ENCODE measurements around the gene NEURL3.
A peak's percentile ranks its signal among the peaks of the same experiment; 100 is the strongest.

The NEURL3 gene

DNA sequence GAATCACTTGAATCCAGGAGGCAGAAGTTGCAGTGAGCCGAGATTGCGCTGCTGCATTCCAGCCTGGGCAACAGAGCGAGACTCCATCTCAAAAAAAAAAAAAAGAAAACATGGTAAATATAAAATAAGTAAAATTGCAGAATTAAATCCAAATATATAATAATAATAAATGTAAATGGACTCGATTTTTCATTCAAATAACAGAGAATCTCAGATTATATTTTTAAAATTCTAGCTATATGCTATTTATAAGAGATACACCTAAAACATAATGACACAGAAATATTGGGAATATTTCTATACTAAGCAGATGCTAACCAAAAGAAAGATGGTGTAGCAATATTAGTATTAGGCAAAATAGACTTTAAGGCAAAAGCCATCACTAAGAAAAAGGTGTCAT is 15.1 kb upstream of the NEURL3 start:
- ATAC-seq (replicated peaks) (no peak), DNase-seq (no peak)
- Mint-ChIP-seq H3K27me3 (no peaks in the 10 kb centered on the region), H3K9me3 (no peaks in the 10 kb centered on the region), H3K36me3 (ENCODE audit: insufficient read depth) (no peaks in the 10 kb centered on the region), H3K27ac (no peak overlapping the region), H3K4me3 (no peak overlapping the region), H3K4me1 (ENCODE audit: low read depth in 2 of 2) (peaks cover 12 to 20% of the 10 kb centered on the region in 2 donors)

DNA sequence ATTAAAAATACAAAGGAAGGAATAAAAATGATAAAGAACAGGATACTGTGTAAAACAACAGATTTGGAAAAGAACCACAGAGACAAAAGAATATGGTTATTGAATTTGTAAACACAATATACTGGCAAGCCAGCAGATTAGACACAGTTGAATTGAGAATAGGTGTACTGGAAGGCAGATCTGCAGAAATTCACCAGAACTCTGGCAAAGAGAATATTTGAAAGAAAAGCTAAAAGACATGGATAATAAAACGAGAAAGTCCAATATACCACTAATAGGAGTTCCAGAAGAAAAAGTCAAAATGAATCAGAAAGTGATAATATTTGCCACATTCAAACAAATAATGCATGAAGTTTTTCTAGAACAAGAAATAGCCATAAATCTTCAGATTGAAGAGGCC is 11.9 kb upstream of the NEURL3 start:
- ATAC-seq (replicated peaks) (no peak), DNase-seq (no peak)
- Mint-ChIP-seq H3K4me1 (ENCODE audit: low read depth in 2 of 2) (no peaks in the 10 kb centered on the region), H3K27ac (no peak overlapping the region), H3K36me3 (ENCODE audit: insufficient read depth) (no peaks in the 10 kb centered on the region), H3K9me3 (no peaks in the 10 kb centered on the region), H3K27me3 (no peaks in the 10 kb centered on the region), H3K4me3 (no peak overlapping the region)

DNA sequence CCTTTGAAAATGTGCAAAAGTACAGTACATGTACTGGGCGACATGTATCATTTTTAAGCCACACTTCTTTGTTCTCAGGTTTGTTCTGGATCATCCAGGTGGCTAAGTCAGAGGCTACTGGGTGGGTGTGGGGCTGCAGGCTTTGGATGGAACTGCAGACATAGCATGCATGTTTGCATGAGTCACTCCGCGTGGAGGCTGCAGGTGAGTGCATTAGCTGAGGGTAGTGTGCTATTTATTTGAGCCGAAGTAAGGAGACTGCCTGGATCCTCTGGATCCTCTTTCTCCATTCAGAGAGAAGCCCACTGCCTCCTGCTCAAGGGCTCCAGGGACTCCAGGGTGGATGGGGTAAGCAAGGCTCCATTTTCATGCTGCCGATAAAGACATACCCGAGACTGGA is 9.4 kb upstream of the NEURL3 start:
- H3K27me3 Mint-ChIP-seq: peaks cover 4 to 21% of the 10 kb centered on the region in 2 donors
- DNase-seq: no peak
- H3K4me1 Mint-ChIP-seq (ENCODE audit: low read depth in 2 of 2): peaks cover 0 to 3% of the 10 kb centered on the region in 2 donors
- H3K27ac Mint-ChIP-seq: no peak overlapping the region
- H3K36me3 Mint-ChIP-seq (ENCODE audit: insufficient read depth): no peaks in the 10 kb centered on the region
- H3K9me3 Mint-ChIP-seq: no peaks in the 10 kb centered on the region
- H3K4me3 Mint-ChIP-seq: no peak overlapping the region
- no peak for ATAC-seq (replicated peaks)

GRCh38 chr2:96512341-96512740 is 7.2 kb upstream of the NEURL3 start:
- Mint-ChIP-seq H3K9me3 (no peaks in the 10 kb centered on the region), H3K27me3 (peaks cover 4 to 31% of the 10 kb centered on the region in 2 donors), H3K36me3 (ENCODE audit: insufficient read depth) (no peaks in the 10 kb centered on the region), H3K4me1 (ENCODE audit: low read depth in 2 of 2) (peaks cover 11% of the 10 kb centered on the region in 2 donors), H3K27ac (no peak overlapping the region), H3K4me3 (no peak overlapping the region)
- DNase-seq (no peak), ATAC-seq (replicated peaks) (no peak)

DNA sequence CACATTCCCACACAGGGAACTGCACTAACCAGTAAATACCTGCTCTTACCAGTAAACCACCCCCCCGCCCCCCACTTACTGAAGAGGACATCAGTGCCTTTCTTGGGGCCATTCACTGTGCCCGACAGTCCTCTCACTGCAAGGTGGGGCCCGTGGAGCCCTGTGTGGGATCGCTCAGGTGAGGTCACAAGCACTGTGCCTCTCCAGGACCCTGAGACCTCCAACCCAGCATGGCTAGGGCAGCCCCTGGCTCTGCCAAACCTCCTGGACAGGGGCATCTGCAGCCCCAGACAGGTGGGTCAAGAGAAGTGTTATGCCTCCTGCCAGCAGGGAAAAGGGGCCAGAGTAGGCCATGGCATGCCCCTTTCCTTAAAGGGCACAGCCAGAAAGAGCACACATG is 6.7 kb upstream of the NEURL3 start:
- no peak for DNase-seq
- Mint-ChIP-seq H3K27ac (no peak overlapping the region), H3K4me3 (no peak overlapping the region)

DNA sequence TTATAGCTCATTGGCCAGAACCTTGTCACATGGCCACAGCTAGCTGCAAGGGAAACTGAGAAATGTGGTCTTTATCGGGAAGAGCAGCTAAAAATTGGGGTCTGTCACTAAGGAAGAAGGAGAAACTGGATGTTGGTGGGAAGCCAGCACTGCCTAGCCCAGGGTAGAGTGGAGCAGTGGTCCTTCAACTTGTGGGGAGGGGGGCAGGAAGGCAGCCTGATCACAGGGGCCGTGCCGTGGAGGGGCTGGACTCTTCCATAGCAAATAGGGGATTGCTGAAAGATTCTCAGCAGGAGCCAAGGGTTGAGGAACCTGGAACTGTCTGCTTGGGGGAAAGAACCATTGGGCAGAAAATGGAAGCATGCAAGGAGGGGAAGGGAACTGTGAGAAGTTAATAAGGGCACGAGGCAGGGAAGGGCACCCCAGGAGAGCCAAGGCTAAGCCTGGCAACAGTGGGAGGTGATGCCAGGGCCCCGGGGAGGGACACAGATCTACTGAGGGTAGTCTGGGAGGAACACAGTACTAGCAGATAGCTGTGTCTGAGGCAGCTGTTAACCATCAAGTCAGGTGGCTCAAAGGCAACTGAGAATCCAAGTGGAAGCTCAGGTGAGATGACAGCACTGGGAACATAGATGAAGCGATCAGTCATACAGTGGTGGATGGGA is 5.9 kb upstream of the NEURL3 start:
- ATAC-seq (replicated peaks): no peak
- Mint-ChIP-seq H3K27ac (peak overlapping the region in 1 of 2 donors; percentile 26), H3K36me3 (ENCODE audit: insufficient read depth) (no peaks in the 10 kb centered on the region), H3K4me3 (no peak overlapping the region), H3K9me3 (no peaks in the 10 kb centered on the region), H3K4me1 (ENCODE audit: low read depth in 2 of 2) (peaks cover 11% of the 10 kb centered on the region in 2 donors), H3K27me3 (peaks cover 4 to 31% of the 10 kb centered on the region in 2 donors)
- DNase-seq: no peak

More for the DNA sequence above, 6.7 kb upstream of the NEURL3 start:
- peaks cover 11% of the 10 kb centered on the region in 2 donors for H3K4me1 Mint-ChIP-seq (ENCODE audit: low read depth in 2 of 2)
- no peaks in the 10 kb centered on the region for H3K9me3 Mint-ChIP-seq
- ATAC-seq (replicated peaks): no peak
- peaks cover 4 to 31% of the 10 kb centered on the region in 2 donors for H3K27me3 Mint-ChIP-seq
- no peaks in the 10 kb centered on the region for H3K36me3 Mint-ChIP-seq (ENCODE audit: insufficient read depth)

DNA sequence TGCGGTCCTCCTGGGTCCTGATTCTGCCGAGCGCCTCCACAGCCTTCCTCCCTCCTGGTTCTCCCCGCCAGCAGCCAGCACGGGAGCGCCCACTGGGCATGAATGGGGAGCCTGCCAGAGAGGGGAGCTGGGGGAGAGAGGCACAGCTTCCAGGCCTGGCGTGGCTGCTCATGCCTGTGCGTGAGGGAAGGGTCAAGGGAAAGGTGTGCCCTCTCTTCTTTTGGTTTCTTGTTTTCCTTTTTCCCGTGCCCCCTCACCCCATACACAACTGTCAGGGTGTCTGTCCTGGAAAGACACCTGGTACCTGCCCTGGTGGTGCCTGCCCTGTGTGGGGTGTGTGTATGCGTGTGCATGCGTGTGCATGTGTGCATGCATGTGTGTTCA is 4.7 kb upstream of the NEURL3 start:
- Mint-ChIP-seq H3K9me3 (no peaks in the 10 kb centered on the region), H3K27me3 (peaks cover 4 to 31% of the 10 kb centered on the region in 2 donors), H3K27ac (peak overlapping the region in 1 of 2 donors; percentile 27), H3K4me1 (ENCODE audit: low read depth in 2 of 2) (peaks cover 11% of the 10 kb centered on the region in 2 donors), H3K4me3 (no peak overlapping the region), H3K36me3 (ENCODE audit: insufficient read depth) (no peaks in the 10 kb centered on the region)
- no peak for ATAC-seq (replicated peaks)
- no peak for DNase-seq

DNA sequence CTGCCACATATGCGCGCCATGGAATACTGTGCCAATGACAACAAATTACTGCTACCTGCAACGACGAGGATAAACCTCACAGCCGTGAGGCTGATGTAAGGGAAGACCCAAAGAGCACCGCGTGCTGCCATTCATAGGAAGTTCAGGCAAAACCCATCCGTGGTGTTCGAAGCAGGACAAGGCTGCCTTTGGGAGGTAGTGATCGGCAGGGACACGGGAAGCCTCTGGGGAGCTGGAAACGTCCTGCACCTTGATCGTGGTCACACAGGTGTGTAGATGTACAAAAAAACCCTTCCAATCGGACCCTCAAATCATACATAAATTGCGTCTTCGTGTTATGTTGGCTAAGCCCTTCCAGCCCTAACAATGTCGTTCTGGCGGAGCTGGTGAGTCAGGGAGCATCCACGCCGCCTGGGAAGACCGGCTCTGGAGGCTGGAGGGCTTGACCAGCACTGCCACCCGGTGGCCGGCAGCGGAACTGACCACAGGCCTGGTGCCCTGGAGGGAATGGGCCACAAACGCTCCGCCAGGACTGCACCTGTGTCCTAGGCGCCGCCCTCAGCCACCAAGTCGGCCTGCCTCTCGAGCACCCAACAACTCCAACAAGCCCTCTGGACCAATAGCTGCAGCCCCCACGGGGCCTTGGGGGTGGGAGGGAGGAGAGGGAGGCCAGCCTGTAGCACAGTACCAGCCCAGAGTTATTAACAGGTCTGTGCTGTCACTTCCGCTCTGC is 4.1 kb upstream of the NEURL3 start:
- Mint-ChIP-seq H3K4me1 (ENCODE audit: low read depth in 2 of 2) (peaks cover 11% of the 10 kb centered on the region in 2 donors), H3K9me3 (no peaks in the 10 kb centered on the region), H3K27ac (peak overlapping the region in 1 of 2 donors; percentile 27), H3K27me3 (peaks cover 4 to 31% of the 10 kb centered on the region in 2 donors), H3K4me3 (peak overlapping the region in 1 of 2 donors; percentile 27), H3K36me3 (ENCODE audit: insufficient read depth) (no peaks in the 10 kb centered on the region)
- DNase-seq: peak; percentile 37 to 43 (median 41)
- ATAC-seq (replicated peaks): peak; percentile 13

- peaks cover 4 to 31% of the 10 kb centered on the region in 2 donors for H3K27me3 Mint-ChIP-seq
- H3K4me3 Mint-ChIP-seq: peak overlapping the region in 1 of 2 donors; percentile 27
- no peaks in the 10 kb centered on the region for H3K36me3 Mint-ChIP-seq (ENCODE audit: insufficient read depth)
- H3K4me1 Mint-ChIP-seq (ENCODE audit: low read depth in 2 of 2): peaks cover 11% of the 10 kb centered on the region in 2 donors
- ATAC-seq (replicated peaks) (no peak), DNase-seq (no peak)
- peak overlapping the region in 1 of 2 donors; percentile 27 for H3K27ac Mint-ChIP-seq
- no peaks in the 10 kb centered on the region for H3K9me3 Mint-ChIP-seq
These were observed 3.5 kb upstream of the NEURL3 start for GRCh38 chr2:96508521-96509113.

DNA sequence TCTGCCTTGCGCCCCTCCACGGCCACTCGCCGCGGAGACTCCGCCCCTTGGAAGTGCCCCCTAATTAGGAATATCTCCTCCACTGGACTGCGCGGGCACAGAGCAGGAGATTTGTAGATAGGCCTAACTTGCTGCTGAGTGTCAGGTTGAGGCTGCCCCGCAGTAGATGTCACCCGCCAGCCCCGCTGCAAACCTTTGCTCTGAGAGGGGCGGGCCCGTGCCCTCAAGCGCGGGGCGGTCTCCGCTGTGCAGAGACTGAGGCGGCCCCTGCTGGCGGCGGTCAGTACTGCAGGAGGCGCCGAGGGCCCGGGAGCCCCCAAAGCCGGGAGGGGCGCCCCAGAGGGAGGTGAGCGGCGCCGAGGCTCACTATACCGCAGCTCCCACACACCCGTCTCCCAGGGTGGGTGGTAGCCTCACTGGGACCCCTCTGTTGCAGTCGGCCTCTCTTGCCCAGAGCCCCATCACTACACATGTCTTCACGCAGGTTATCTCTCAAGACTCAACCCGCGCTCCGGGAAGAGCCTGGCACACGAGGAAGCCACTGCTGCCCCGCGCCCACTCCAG is 2.9 kb upstream of the NEURL3 start:
- peak; percentile 98 for ATAC-seq (replicated peaks)
- Mint-ChIP-seq H3K9me3 (no peaks in the 10 kb centered on the region), H3K4me3 (peak overlapping the region; percentile 48 to 54), H3K36me3 (ENCODE audit: insufficient read depth) (no peaks in the 10 kb centered on the region), H3K27me3 (peaks cover 4 to 31% of the 10 kb centered on the region in 2 donors), H3K4me1 (ENCODE audit: low read depth in 2 of 2) (peaks cover 11% of the 10 kb centered on the region in 2 donors), H3K27ac (no peak overlapping the region)
- peak; percentile 91 to 95 (median 93) for DNase-seq

DNA sequence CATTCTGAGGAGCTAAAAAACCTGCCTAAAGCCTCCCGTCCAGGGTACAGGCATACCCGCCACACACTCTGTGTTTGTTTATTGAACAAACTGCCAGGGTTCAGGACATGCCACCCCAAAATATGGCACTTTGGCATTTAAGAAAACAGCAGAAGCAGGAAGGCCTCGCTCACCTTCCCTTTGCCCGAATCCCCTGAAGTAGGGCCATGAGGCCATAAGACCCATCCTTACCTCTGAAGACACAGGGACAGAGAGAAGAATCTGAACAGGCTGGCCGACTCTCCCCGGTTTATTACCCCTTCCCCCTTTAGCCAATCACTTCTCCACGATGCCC is 1.7 kb upstream of the NEURL3 start:
- Mint-ChIP-seq H3K4me3 (peak overlapping the region in 1 of 2 donors; percentile 25), H3K27ac (peak overlapping the region in 1 of 2 donors; percentile 55), H3K9me3 (no peaks in the 10 kb centered on the region), H3K36me3 (ENCODE audit: insufficient read depth) (no peaks in the 10 kb centered on the region), H3K27me3 (peaks cover 4 to 31% of the 10 kb centered on the region in 2 donors), H3K4me1 (ENCODE audit: low read depth in 2 of 2) (peaks cover 11 to 16% of the 10 kb centered on the region in 2 donors)
- DNase-seq: no peak
- no peak for ATAC-seq (replicated peaks)

- H3K27ac Mint-ChIP-seq: peak overlapping the region in 1 of 2 donors; percentile 55
These were observed 1.1 kb upstream of the NEURL3 start for GRCh38 chr2:96506016-96506906.

More at GRCh38 chr2:96506016-96506906, 1.1 kb upstream of the NEURL3 start:
- Mint-ChIP-seq H3K4me3 (peak overlapping the region in 1 of 2 donors; percentile 25), H3K4me1 (ENCODE audit: low read depth in 2 of 2) (peaks cover 11 to 16% of the 10 kb centered on the region in 2 donors), H3K27me3 (peaks cover 4 to 28% of the 10 kb centered on the region in 2 donors), H3K9me3 (no peaks in the 10 kb centered on the region), H3K36me3 (ENCODE audit: insufficient read depth) (no peaks in the 10 kb centered on the region)
- ATAC-seq (replicated peaks) (no peak), DNase-seq (no peak)

All from effector memory CD8-positive, alpha-beta T cell (primary cell).